SK-N-SH (cell line): Measurements from ENCODE around the gene OR8G5.

ENCODE experiments used
- USF1 ChIP-seq: IDR thresholded peaks from 2 replicates; pipeline ENCODE4 v1.4.0; 2012; ENCODE audit warnings: low read depth, borderline replicate concordance
- YY1 ChIP-seq: IDR thresholded peaks from 2 replicates; pipeline ENCODE4 v1.4.0; 2012; ENCODE audit warnings: low read depth, mild to moderate bottlenecking

- TF ChIP-seq YY1 (no peak), USF1 (no peak)
Observed at GRCh38 chr11:124301548-124301947, 45.4 kb downstream of the OR8G5 start.
